HepG2 (cell line): Measurements from ENCODE around the gene ETFA. TPM values are rescaled to one million over a fixed set of nuclear protein-coding genes. Genes with fewer than 3 reads are reported as not detected.

Source experiments
- ATAC-seq: fragments of 200-7000 bp; cut with Tn5 transposase; 3 replicates; pipeline ENCODE4 v1.9.1; 2020; ENCODE audit warnings: mild to moderate bottlenecking, moderate library complexity
- BruUV-seq: library from RNA; stranded (reverse); fragments of 400-500 nt; replicated peaks from 2 replicates; lab custom pipeline; 2021; lab: Mats Ljungman, UMichigan
- CTCF ChIA-PET: fragments of 300-600 bp; formaldehyde crosslinking; extraction: SDS; loops from one replicate; lab custom pipeline; 2021; ENCODE audit warnings: low total read pairs, inconsistent platforms, low intra/inter-chr PET ratio; lab: Yijun Ruan, JAX
- POLR2A ChIA-PET: fragments of 350-600 bp; sonication (Branson Sonifier 250); formaldehyde crosslinking; loops from one replicate; lab custom pipeline; 2020; ENCODE audit warnings: antibody characterized with exemption, inconsistent platforms; lab: Yijun Ruan, JAX
- DNase-seq: peaks from one replicate; pipeline ENCODE4 v3.0.0-alpha.2; 2015; ENCODE audit warnings: low spot score
- FAIRE-seq: peaks from 3 replicates; lab custom pipeline; 2011; peaks lifted over from hg19 to GRCh38; lab: Jason Lieb, UNC
- H2AFZ ChIP-seq: one replicate; pipeline ENCODE4 v1.6.1; 2011; ENCODE audit warnings: low read length, inconsistent platforms
- H3K27ac ChIP-seq: fragments of 300-600 bp; 3 replicates; pipeline ENCODE4 v1.8.0; 2011; ENCODE audit warnings: mixed run types, mild to moderate bottlenecking, mixed read lengths, low read length, inconsistent platforms; ENCODE audit not compliant: insufficient read depth; ENCODE audit errors: extremely low read length
- H3K27me3 ChIP-seq, 2 experiments: fragments of 200-600 bp in 1 of 2; 2 replicates in 1 of 2; 3 replicates in 1 of 2; pipeline versions ENCODE4 v1.6.0 to v1.8.0; 2011; ENCODE audit warnings: low read length in 2 of 2, mild to moderate bottlenecking in 2 of 2, moderate library complexity in 2 of 2, inconsistent platforms in 1 of 2; ENCODE audit not compliant: insufficient read depth in 2 of 2, control insufficient read depth in 1 of 2
- H3K36me3 ChIP-seq, 2 experiments: fragments of 200-600 bp in 1 of 2; replicated peaks in 1 of 2; 2 replicates in 1 of 2; 3 replicates in 1 of 2; pipeline versions ENCODE4 v1.5.1 to v1.8.0; 2011; ENCODE audit warnings: low read length in 2 of 2, inconsistent platforms in 1 of 2; ENCODE audit not compliant: insufficient read depth in 2 of 2, control insufficient read depth in 1 of 2
- H3K4me1 ChIP-seq: 2 replicates; pipeline ENCODE4 v1.5.1; 2012; ENCODE audit warnings: low read length, inconsistent platforms; ENCODE audit not compliant: insufficient read depth
- H3K4me2 ChIP-seq: 2 replicates; pipeline ENCODE4 v1.6.0; 2011; ENCODE audit warnings: low read depth, low read length, inconsistent platforms
- H3K4me3 ChIP-seq, 3 experiments: fragments of 200-600 bp in 1 of 3; sonication (generic), shearing (Covaris generic) in 1 of 3; replicated peaks in 1 of 3; 2 replicates each; pipeline ENCODE4 v1.5.1; 2011 to 2016; ENCODE audit warnings: low read length in 3 of 3, inconsistent platforms in 2 of 3, low read depth in 2 of 3, mild to moderate bottlenecking in 2 of 3, control low read depth in 1 of 3, mixed read lengths in 1 of 3; ENCODE audit not compliant: insufficient read depth in 1 of 3
- H3K79me2 ChIP-seq: one replicate; pipeline ENCODE4 v1.6.1; 2011; ENCODE audit warnings: low read length, inconsistent platforms; ENCODE audit not compliant: insufficient read depth
- H3K9ac ChIP-seq: 2 replicates; pipeline ENCODE4 v1.6.0; 2011; ENCODE audit warnings: mild to moderate bottlenecking, low read depth, low read length, inconsistent platforms; ENCODE audit not compliant: insufficient read depth
- H3K9me3 ChIP-seq: 2 replicates; pipeline ENCODE4 v1.5.1; 2012; ENCODE audit warnings: mild to moderate bottlenecking, low read length
- H4K20me1 ChIP-seq: 2 replicates; pipeline ENCODE4 v1.6.0; 2011; ENCODE audit warnings: inconsistent platforms, mild to moderate bottlenecking, low read length, moderate library complexity; ENCODE audit not compliant: insufficient read depth
- ARID4A ChIP-seq: sonication (generic); formaldehyde crosslinking; IDR thresholded peaks from 2 replicates; pipeline ENCODE4 v1.5.0; 2020; ENCODE audit warnings: mild to moderate bottlenecking, missing genetic modification reagents, borderline replicate concordance
- MED1 ChIP-seq: sonication (generic); formaldehyde crosslinking; IDR thresholded peaks from 2 replicates; pipeline ENCODE4 v1.4.0; 2020; ENCODE audit warnings: missing genetic modification reagents
- PHF20 ChIP-seq: sonication (generic); formaldehyde crosslinking; IDR thresholded peaks from 2 replicates; pipeline ENCODE4 v1.5.0; 2020; ENCODE audit warnings: mild to moderate bottlenecking, missing genetic modification reagents
- RXRA ChIP-seq: sonication (generic); formaldehyde crosslinking; IDR thresholded peaks from 2 replicates; pipeline ENCODE4 v1.5.1; 2020; ENCODE audit warnings: missing genetic modification reagents
- TFDP2 ChIP-seq: sonication (generic); formaldehyde crosslinking; IDR thresholded peaks from 2 replicates; pipeline ENCODE4 v1.4.0; 2020; ENCODE audit warnings: missing genetic modification reagents
- ZC3H4 ChIP-seq: sonication (generic); formaldehyde crosslinking; IDR thresholded peaks from 2 replicates; pipeline ENCODE4 v1.4.0; 2020; ENCODE audit warnings: missing genetic modification reagents, borderline replicate concordance
- ZFP36L1 ChIP-seq: sonication (generic); formaldehyde crosslinking; IDR thresholded peaks from 2 replicates; pipeline ENCODE4 v1.8.0; 2022; ENCODE audit warnings: mild to moderate bottlenecking, missing genetic modification reagents, moderate library complexity
- ZNF781 ChIP-seq: sonication (generic); formaldehyde crosslinking; IDR thresholded peaks from 2 replicates; pipeline ENCODE4 v1.5.1; 2020; ENCODE audit warnings: borderline replicate concordance, mild to moderate bottlenecking, missing genetic modification reagents; ENCODE audit errors: not compliant biosample characterization
- WGBS: methylation state at CpG from one replicate; pipeline ENCODE4 v1.1.6; 2017; ENCODE audit warnings: low lambda C conversion rate; 5-methylcytosine and 5-hydroxymethylcytosine counted together
- in situ Hi-C: cut with HindIII; loops from 2 replicates; pipeline ENCODE4 v1.10.0; 2017; ENCODE audit warnings: low pct_unique_long_range_greater_than_20kb; ENCODE audit not compliant: extremely low pct_ligation_motif_present
- intact Hi-C: fragments of 100-400 bp; cut with micrococcal nuclease; formaldehyde crosslinking; loops from one replicate; pipeline ENCODE4 v1.10.0; 2022; ENCODE audit not compliant: unreplicated experiment
- polyA plus RNA-seq, 8 experiments: library from polyadenylated mRNA; depleted of rRNA in 3 of 8; stranded (reverse) in 7 of 8; unstranded in 1 of 8; fragments of >200 nt; fragmentation: Illumina TruSeq in 4 of 8; extraction: Trizol in 4 of 8; gene quantifications; 2 replicates each; pipeline versions ENCODE4 v1.2.1 to v1.2.3, GENCODE V29; 2011 to 2016; ENCODE audit warnings: low read depth in 4 of 8, missing spikeins in 1 of 8, mixed read lengths in 1 of 8; ENCODE audit not compliant: insufficient read depth in 1 of 8
- total RNA-seq, 5 experiments: library from RNA; depleted of rRNA; stranded (reverse); fragments of >200 nt; fragmentation: Illumina TruSeq; extraction: Trizol; gene quantifications; 2 replicates each; pipeline ENCODE4 v1.2.3, GENCODE V29; 2016; ENCODE audit warnings: low read depth in 1 of 5
- TF ChIP-seq, protein P1 (sequence below): sonication (generic); IDR thresholded peaks from 2 replicates; pipeline ENCODE4 v1.6.1; 2016; ENCODE audit warnings: low read depth, borderline replicate concordance
- TF ChIP-seq, protein P2 (sequence below): sonication (generic); formaldehyde crosslinking; IDR thresholded peaks from 2 replicates; pipeline ENCODE4 v1.8.0; 2022; ENCODE audit warnings: missing genetic modification reagents, mild to moderate bottlenecking, inconsistent platforms, borderline replicate concordance

ETFA gene
- total and polyA plus RNA-seq, 2 of the 13 experiments (the other 11 are each of a cell fraction or from before 2014, with no cell fraction given), result 291 to 396 TPM

- TF ChIP-seq PHF20 (CRISPR knock-in tag) (peak; percentile 67), MED1 (CRISPR knock-in tag) (peak; percentile 55; the same call in 1 of the 2 replicates), ZC3H4 (CRISPR knock-in tag) (no peak), TFDP2 (0 out of 2 replicates have a peak, but pooled peaks have one; percentile 20), ZNF781 (CRISPR knock-in tag) (no peak), ZFP36L1 (CRISPR knock-in tag) (no peak)
- TF ChIP-seq, all 625 proteins: peak for 163
Observed at GRCh38 chr15:76196269-76197231, 114.7 kb downstream of the ETFA start (continued).

GRCh38 chr15:76195506-76196268 lies 115.6 kb downstream of the ETFA start:
- Histone ChIP-seq H4K20me1 (no peaks in the 10 kb centered on the region), H3K4me1 (peaks cover 61% of the 10 kb centered on the region), H3K9me3 (no peaks in the 10 kb centered on the region), H3K27ac (peak overlapping the region; percentile 39), H3K36me3 (no peaks in the 10 kb centered on the region), H2AFZ (no peak overlapping the region), H3K79me2 (no peaks in the 10 kb centered on the region), H3K27me3 (no peaks in the 10 kb centered on the region; a peak in 1 of 5 replicates), H3K4me3 (peak overlapping the region in 1 of 3 experiments; percentile 30; a peak in 2 of 6 replicates), H3K9ac (peak overlapping the region; percentile 20), H3K4me2 (peak overlapping the region; percentile 57)
- FAIRE-seq (no peak), DNase-seq (peak; percentile 50), ATAC-seq (peak; percentile 50)
- intact Hi-C loops, result loop anchor here (10.0 kb wide), 1 partner anchor 89 kb away; no protein-coding TSS in a partner anchor
- ChIA-PET POLR2A (interaction anchor here (0.9 to 2.5 kb wide), 6 partner anchors 8 to 150 kb away, joined by 3 to 15 read pairs (median 4); partner anchors contain the start of genes ETFA and ISL2), CTCF (no interaction called here)
- in situ Hi-C loops, result loop anchor here (10.0 kb wide), 1 partner anchor 669 kb away; no protein-coding TSS in a partner anchor
- 14% methylated on average over 6 of the region's 7 CpGs for WGBS
- BruUV-seq, result no TSS peak
- TF ChIP-seq, protein P1, sequence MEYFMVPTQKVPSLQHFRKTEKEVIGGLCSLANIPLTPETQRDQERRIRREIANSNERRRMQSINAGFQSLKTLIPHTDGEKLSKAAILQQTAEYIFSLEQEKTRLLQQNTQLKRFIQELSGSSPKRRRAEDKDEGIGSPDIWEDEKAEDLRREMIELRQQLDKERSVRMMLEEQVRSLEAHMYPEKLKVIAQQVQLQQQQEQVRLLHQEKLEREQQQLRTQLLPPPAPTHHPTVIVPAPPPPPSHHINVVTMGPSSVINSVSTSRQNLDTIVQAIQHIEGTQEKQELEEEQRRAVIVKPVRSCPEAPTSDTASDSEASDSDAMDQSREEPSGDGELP, result peak; percentile 35; the same call in 1 of the 2 replicates
- TF ChIP-seq ARID4A (CRISPR knock-in tag) (0 out of 2 replicates have a peak, but pooled peaks have one; percentile 22), RXRA (CRISPR knock-in tag) (0 out of 2 replicates have a peak, but pooled peaks have one; percentile 14)
- TF ChIP-seq, protein P2, sequence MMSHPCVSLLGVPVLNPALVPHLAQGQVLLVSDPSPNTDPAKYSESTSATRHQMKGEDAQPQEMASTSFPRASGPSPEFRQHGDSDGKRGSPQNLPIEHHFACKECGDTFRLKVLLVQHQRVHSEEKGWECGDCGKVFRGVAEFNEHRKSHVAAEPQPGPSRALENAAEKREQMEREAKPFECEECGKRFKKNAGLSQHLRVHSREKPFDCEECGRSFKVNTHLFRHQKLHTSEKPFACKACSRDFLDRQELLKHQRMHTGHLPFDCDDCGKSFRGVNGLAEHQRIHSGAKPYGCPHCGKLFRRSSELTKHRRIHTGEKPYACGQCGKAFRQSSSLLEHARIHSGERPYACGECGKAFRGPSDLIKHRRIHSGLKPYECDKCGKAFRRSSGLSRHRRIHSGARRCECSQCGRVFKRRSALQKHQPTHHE (CRISPR knock-in tag), result 0 out of 2 replicates have a peak, but pooled peaks have one; percentile 4
